ENCODE data around the gene RALGPS2. TPM values are rescaled to one million over a fixed set of nuclear protein-coding genes. Genes with fewer than 3 reads are reported as not detected.
"Not testable (repeated sequence)": the region's sequence is repeated elsewhere in the genome, so short reads cannot be mapped to it uniquely, and the experiment has no call there.

RALGPS2 gene
- total RNA-seq, 1 experiment from 2014 or later, result 38.0 TPM

GRCh38 chr1:178948676-178949075 is 223.6 kb downstream of the RALGPS2 start:
- ChIA-PET POLR2A (no interaction called here), CTCF (interaction anchor here (1.1 kb wide), 1 partner anchor 54 kb away, joined by 4 read pairs; no protein-coding TSS in a partner anchor)
- DNase-seq (ENCODE audit: low spot score) (no peak), ATAC-seq (no peak)
- Mint-ChIP-seq H3K36me3 (no peaks in the 10 kb centered on the region), H3K27me3 (ENCODE audit: low read depth) (no peaks in the 10 kb centered on the region; the same call in 1 of the 2 replicates), H3K4me1 (peaks cover 14% of the 10 kb centered on the region), H3K9me3 (no peaks in the 10 kb centered on the region), H3K4me3 (no peak overlapping the region), H3K27ac (no peak overlapping the region)
- TF ChIP-seq JUN (CRISPR knock-in tag; IDR thresholded peaks at IDR 0.05) (no peak), ATF2 (CRISPR knock-in tag; IDR thresholded peaks at IDR 0.05; ENCODE audit: borderline replicate concordance, low read depth) (no peak), NFE2L1 (CRISPR knock-in tag; IDR thresholded peaks at IDR 0.05) (no peak), ZNF416 (CRISPR knock-in tag; IDR thresholded peaks at IDR 0.05) (no peak), MLX (CRISPR knock-in tag; IDR thresholded peaks at IDR 0.05) (no peak), ZNF232 (CRISPR knock-in tag; IDR thresholded peaks at IDR 0.05) (no peak), GRHL2 (CRISPR knock-in tag; IDR thresholded peaks at IDR 0.05; ENCODE audit: insufficient replicate concordance, severe bottlenecking) (no peak)
- TF ChIP-seq, protein P1, sequence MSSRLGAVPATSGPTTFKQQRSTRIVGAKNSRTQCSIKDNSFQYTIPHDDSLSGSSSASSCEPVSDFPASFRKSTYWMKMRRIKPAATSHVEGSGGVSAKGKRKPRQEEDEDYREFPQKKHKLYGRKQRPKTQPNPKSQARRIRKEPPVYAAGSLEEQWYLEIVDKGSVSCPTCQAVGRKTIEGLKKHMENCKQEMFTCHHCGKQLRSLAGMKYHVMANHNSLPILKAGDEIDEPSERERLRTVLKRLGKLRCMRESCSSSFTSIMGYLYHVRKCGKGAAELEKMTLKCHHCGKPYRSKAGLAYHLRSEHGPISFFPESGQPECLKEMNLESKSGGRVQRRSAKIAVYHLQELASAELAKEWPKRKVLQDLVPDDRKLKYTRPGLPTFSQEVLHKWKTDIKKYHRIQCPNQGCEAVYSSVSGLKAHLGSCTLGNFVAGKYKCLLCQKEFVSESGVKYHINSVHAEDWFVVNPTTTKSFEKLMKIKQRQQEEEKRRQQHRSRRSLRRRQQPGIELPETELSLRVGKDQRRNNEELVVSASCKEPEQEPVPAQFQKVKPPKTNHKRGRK (CRISPR knock-in tag; IDR thresholded peaks at IDR 0.05; ENCODE audit: borderline replicate concordance), result no peak

DNA sequence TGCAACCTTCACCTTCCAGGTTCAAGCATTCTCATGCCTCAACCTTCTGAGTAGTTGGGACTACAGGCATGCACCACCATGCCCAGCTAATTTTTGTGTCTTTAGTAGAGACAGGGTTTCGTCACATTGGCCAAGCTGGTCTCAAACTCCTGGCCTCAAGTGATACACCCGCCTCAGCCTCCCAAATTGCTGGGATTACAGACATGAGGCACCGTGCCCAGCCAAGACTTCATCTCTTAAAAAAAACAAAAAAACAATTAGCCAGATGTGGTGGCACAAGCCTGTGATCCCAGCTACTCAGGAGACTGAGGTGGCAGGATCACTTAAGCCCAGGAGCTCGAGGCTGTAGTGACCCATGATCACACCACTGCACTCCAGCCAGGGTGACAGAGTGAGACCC is 224.8 kb downstream of the RALGPS2 start:
- H3K9me3 Mint-ChIP-seq; ATAC-seq; CTCF ChIA-PET; DNase-seq (ENCODE audit: low spot score); H3K36me3 Mint-ChIP-seq; H3K27me3 Mint-ChIP-seq (ENCODE audit: low read depth); H3K27ac Mint-ChIP-seq; H3K4me3 Mint-ChIP-seq: not testable (repeated sequence)
- peaks cover 14% of the 10 kb centered on the region for H3K4me1 Mint-ChIP-seq
- POLR2A ChIA-PET, result interaction anchor here (0.6 kb wide), 1 partner anchor 43 kb away, joined by 3 read pairs; no protein-coding TSS in a partner anchor

GRCh38 chr1:178951600-178951999 is 226.6 kb downstream of the RALGPS2 start:
- ChIA-PET CTCF (no interaction called here), POLR2A (no interaction called here)
- Mint-ChIP-seq H3K9me3 (no peaks in the 10 kb centered on the region), H3K4me1 (peaks cover 2% of the 10 kb centered on the region; the same call in 1 of the 2 replicates), H3K4me3 (no peak overlapping the region), H3K27me3 (ENCODE audit: low read depth) (no peaks in the 10 kb centered on the region), H3K27ac (no peak overlapping the region), H3K36me3 (no peaks in the 10 kb centered on the region)
- DNase-seq (ENCODE audit: low spot score) (no peak), ATAC-seq (no peak)
- no peak for TF ChIP-seq EMX1 (CRISPR knock-in tag; IDR thresholded peaks at IDR 0.05)
- TF ChIP-seq STAT6 (CRISPR knock-in tag; conservative IDR thresholded peaks at IDR 0.05; ENCODE audit: low read depth), result no peak
- no peak for TF ChIP-seq IRF2 (CRISPR knock-in tag; IDR thresholded peaks at IDR 0.05; ENCODE audit: borderline replicate concordance, low read depth)
- TF ChIP-seq, protein P2, sequence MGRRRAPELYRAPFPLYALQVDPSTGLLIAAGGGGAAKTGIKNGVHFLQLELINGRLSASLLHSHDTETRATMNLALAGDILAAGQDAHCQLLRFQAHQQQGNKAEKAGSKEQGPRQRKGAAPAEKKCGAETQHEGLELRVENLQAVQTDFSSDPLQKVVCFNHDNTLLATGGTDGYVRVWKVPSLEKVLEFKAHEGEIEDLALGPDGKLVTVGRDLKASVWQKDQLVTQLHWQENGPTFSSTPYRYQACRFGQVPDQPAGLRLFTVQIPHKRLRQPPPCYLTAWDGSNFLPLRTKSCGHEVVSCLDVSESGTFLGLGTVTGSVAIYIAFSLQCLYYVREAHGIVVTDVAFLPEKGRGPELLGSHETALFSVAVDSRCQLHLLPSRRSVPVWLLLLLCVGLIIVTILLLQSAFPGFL (CRISPR knock-in tag; IDR thresholded peaks at IDR 0.05; ENCODE audit: borderline replicate concordance), result no peak
- TF ChIP-seq SOX15 (CRISPR knock-in tag; IDR thresholded peaks at IDR 0.05), result no peak
- TF ChIP-seq ESRRA (CRISPR knock-in tag; IDR thresholded peaks at IDR 0.05; ENCODE audit: borderline replicate concordance), result no peak
- TF ChIP-seq HMGXB4 (CRISPR knock-in tag; IDR thresholded peaks at IDR 0.05), result no peak
- no peak for TF ChIP-seq RELA (CRISPR knock-in tag; IDR thresholded peaks at IDR 0.05; ENCODE audit: borderline replicate concordance)
- no peak for TF ChIP-seq CTCF (IDR thresholded peaks at IDR 0.05)
- TF ChIP-seq CREB1 (CRISPR knock-in tag; IDR thresholded peaks at IDR 0.05), result no peak
- TF ChIP-seq NFE2L1 (CRISPR knock-in tag; IDR thresholded peaks at IDR 0.05), result no peak
- TF ChIP-seq ZNF416 (CRISPR knock-in tag; IDR thresholded peaks at IDR 0.05), result no peak
- TF ChIP-seq, protein P3, sequence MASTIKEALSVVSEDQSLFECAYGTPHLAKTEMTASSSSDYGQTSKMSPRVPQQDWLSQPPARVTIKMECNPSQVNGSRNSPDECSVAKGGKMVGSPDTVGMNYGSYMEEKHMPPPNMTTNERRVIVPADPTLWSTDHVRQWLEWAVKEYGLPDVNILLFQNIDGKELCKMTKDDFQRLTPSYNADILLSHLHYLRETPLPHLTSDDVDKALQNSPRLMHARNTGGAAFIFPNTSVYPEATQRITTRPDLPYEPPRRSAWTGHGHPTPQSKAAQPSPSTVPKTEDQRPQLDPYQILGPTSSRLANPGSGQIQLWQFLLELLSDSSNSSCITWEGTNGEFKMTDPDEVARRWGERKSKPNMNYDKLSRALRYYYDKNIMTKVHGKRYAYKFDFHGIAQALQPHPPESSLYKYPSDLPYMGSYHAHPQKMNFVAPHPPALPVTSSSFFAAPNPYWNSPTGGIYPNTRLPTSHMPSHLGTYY (CRISPR knock-in tag; IDR thresholded peaks at IDR 0.05), result no peak

All from WTC11 (cell line).